IMR-90 (cell line): Measurements from ENCODE around the gene PSKH1. TPM values are rescaled to one million over a fixed set of nuclear protein-coding genes. Genes with fewer than 3 reads are reported as not detected.

Experiments
- ATAC-seq: fragments of 200-7000 bp; cut with Tn5 transposase; 2 replicates; pipeline ENCODE4 v1.9.1; 2020; ENCODE audit warnings: low read depth, mild to moderate bottlenecking, moderate library complexity
- BruUV-seq: library from RNA; stranded (reverse); fragments of 400-500 nt; replicated peaks from 2 replicates; lab custom pipeline; 2021; lab: Mats Ljungman, UMichigan
- CTCF ChIA-PET: fragments of 300-600 bp; formaldehyde crosslinking; extraction: SDS; loops from one replicate; lab custom pipeline; 2021; ENCODE audit warnings: antibody characterized with exemption; lab: Yijun Ruan, JAX
- POLR2A ChIA-PET: fragments of 300-600 bp; sonication (Branson Sonifier 250); formaldehyde crosslinking; loops from one replicate; lab custom pipeline; 2022; ENCODE audit warnings: antibody characterized with exemption; ENCODE audit not compliant: unreplicated experiment; lab: Charles Lee
- DNase-seq: peaks from one replicate; pipeline ENCODE4 v3.0.0; 2013
- H2AFZ ChIP-seq: replicated peaks from 2 replicates; pipeline ENCODE3; 2013; ENCODE audit warnings: low read length, mild to moderate bottlenecking; ENCODE audit not compliant: poor library complexity
- H2AK5ac ChIP-seq: 2 replicates; pipeline ENCODE4 v1.6.1; 2013; ENCODE audit warnings: low read depth, low read length, inconsistent platforms
- H2AK9ac ChIP-seq: replicated peaks from 2 replicates; pipeline ENCODE3; 2013; ENCODE audit warnings: mild to moderate bottlenecking, low read depth, low read length, moderate library complexity; ENCODE audit not compliant: poor library complexity
- H2BK120ac ChIP-seq: 2 replicates; pipeline ENCODE4 v1.6.1; 2013; ENCODE audit warnings: low read depth, low read length, inconsistent platforms
- H2BK15ac ChIP-seq: 3 replicates; pipeline ENCODE4 v1.6.1; 2013; ENCODE audit warnings: low read depth, low read length, inconsistent platforms
- H2BK20ac ChIP-seq: 2 replicates; pipeline ENCODE4 v1.6.1; 2013; ENCODE audit warnings: low read depth, mild to moderate bottlenecking, inconsistent platforms, low read length, moderate library complexity
- H2BK5ac ChIP-seq: 2 replicates; pipeline ENCODE4 v1.6.1; 2013; ENCODE audit warnings: mild to moderate bottlenecking, low read depth, low read length, inconsistent platforms; ENCODE audit not compliant: poor library complexity, severe bottlenecking
- H3K14ac ChIP-seq: replicated peaks from 2 replicates; pipeline ENCODE4 v1.6.1; 2013; ENCODE audit warnings: low read depth, low read length, inconsistent platforms
- H3K18ac ChIP-seq: 2 replicates; pipeline ENCODE4 v1.6.1; 2013; ENCODE audit warnings: low read depth, low read length, control low read depth
- H3K23ac ChIP-seq: 2 replicates; pipeline ENCODE4 v1.6.1; 2013; ENCODE audit warnings: low read depth, low read length, inconsistent platforms
- H3K27ac ChIP-seq: 2 replicates; pipeline ENCODE4 v1.5.1; 2013; ENCODE audit warnings: mild to moderate bottlenecking, control low read depth, low read length; ENCODE audit not compliant: insufficient read depth
- H3K27me3 ChIP-seq: 2 replicates; pipeline ENCODE4 v1.6.1; 2013; ENCODE audit warnings: low read length; ENCODE audit not compliant: control insufficient read depth, insufficient read depth
- H3K36me3 ChIP-seq: 2 replicates; pipeline ENCODE4 v1.6.1; 2013; ENCODE audit warnings: low read length, mixed read lengths; ENCODE audit not compliant: control insufficient read depth, insufficient read depth
- H3K4ac ChIP-seq: 2 replicates; pipeline ENCODE4 v1.6.1; 2013; ENCODE audit warnings: low read depth, low read length, inconsistent platforms
- H3K4me1 ChIP-seq: 2 replicates; pipeline ENCODE4 v1.6.1; 2013; ENCODE audit warnings: low read length, mixed read lengths; ENCODE audit not compliant: control insufficient read depth, insufficient read depth
- H3K4me2 ChIP-seq: 2 replicates; pipeline ENCODE4 v1.6.1; 2013; ENCODE audit warnings: low read depth, mild to moderate bottlenecking, control low read depth, low read length, moderate library complexity
- H3K4me3 ChIP-seq: 2 replicates; pipeline ENCODE4 v1.5.1; 2013; ENCODE audit warnings: low read depth, mild to moderate bottlenecking, control low read depth, low read length, moderate library complexity; ENCODE audit not compliant: insufficient read depth
- H3K56ac ChIP-seq: 2 replicates; pipeline ENCODE4 v1.6.1; 2013; ENCODE audit warnings: low read length, inconsistent platforms; ENCODE audit not compliant: insufficient read depth; ENCODE audit errors: extremely low read depth
- H3K79me1 ChIP-seq, 2 experiments: 2 replicates each; pipeline ENCODE4 v1.6.1; 2013; ENCODE audit warnings: low read length in 2 of 2, inconsistent platforms in 1 of 2, low read depth in 1 of 2
- H3K9ac ChIP-seq: 2 replicates; pipeline ENCODE4 v1.6.1; 2013; ENCODE audit warnings: low read depth, low read length, control low read depth
- H3K9me1 ChIP-seq: 2 replicates; pipeline ENCODE4 v1.6.1; 2013; ENCODE audit warnings: low read length, inconsistent platforms; ENCODE audit not compliant: insufficient read depth
- H3K9me3 ChIP-seq: 2 replicates; pipeline ENCODE4 v1.6.1; 2013; ENCODE audit warnings: low read length; ENCODE audit not compliant: control insufficient read depth, insufficient read depth
- H4K20me1 ChIP-seq: 2 replicates; pipeline ENCODE4 v1.6.1; 2013; ENCODE audit warnings: low read length, inconsistent platforms; ENCODE audit not compliant: insufficient read depth
- H4K5ac ChIP-seq: 2 replicates; pipeline ENCODE4 v1.6.1; 2013; ENCODE audit warnings: mild to moderate bottlenecking, low read depth, low read length, control low read depth
- H4K8ac ChIP-seq, 2 experiments: 2 replicates each; pipeline ENCODE4 v1.6.1; 2013; ENCODE audit warnings: low read depth in 2 of 2, low read length in 2 of 2, control low read depth in 1 of 2, inconsistent platforms in 1 of 2
- H4K91ac ChIP-seq: 2 replicates; pipeline ENCODE4 v1.6.1; 2013; ENCODE audit warnings: low read depth, low read length, inconsistent platforms; ENCODE audit not compliant: insufficient read depth
- BHLHE40 ChIP-seq: fragments of 150-350 bp; IDR thresholded peaks from 2 replicates; pipeline ENCODE4 v1.6.1; 2016; ENCODE audit warnings: mild to moderate bottlenecking, low read depth, low read length
- CHD1 ChIP-seq: IDR thresholded peaks from 2 replicates; pipeline ENCODE4 v1.6.1; 2012; ENCODE audit warnings: low read depth, low read length, improper control_type of control experiment
- ELK1 ChIP-seq: fragments of 150-350 bp; IDR thresholded peaks from 2 replicates; pipeline ENCODE4 v1.6.1; 2016; ENCODE audit warnings: low read depth, mild to moderate bottlenecking, low read length, moderate library complexity, borderline replicate concordance
- FOS ChIP-seq: fragments of 150-350 bp; IDR thresholded peaks from 2 replicates; pipeline ENCODE4 v1.6.1; 2016; ENCODE audit warnings: low read depth, low read length
- MAFK ChIP-seq: IDR thresholded peaks from 2 replicates; pipeline ENCODE4 v1.6.1; 2012; ENCODE audit warnings: low read depth, low read length, improper control_type of control experiment
- MXI1 ChIP-seq: IDR thresholded peaks from 2 replicates; pipeline ENCODE4 v1.6.1; 2012; ENCODE audit warnings: low read depth, mild to moderate bottlenecking, low read length, moderate library complexity, borderline replicate concordance
- NFE2L2 ChIP-seq: fragments of 150-350 bp; IDR thresholded peaks from 2 replicates; pipeline ENCODE4 v1.6.1; 2016; ENCODE audit warnings: low read depth, mild to moderate bottlenecking, low read length
- POLR2A ChIP-seq: IDR thresholded peaks from 2 replicates; pipeline ENCODE4 v1.6.1; 2012; ENCODE audit warnings: mild to moderate bottlenecking, low read depth, low read length
- RAD21 ChIP-seq: IDR thresholded peaks from 2 replicates; pipeline ENCODE4 v1.6.1; 2012; ENCODE audit warnings: low read length, improper control_type of control experiment
- RCOR1 ChIP-seq: IDR thresholded peaks from 2 replicates; pipeline ENCODE4 v1.6.1; 2012; ENCODE audit warnings: mild to moderate bottlenecking, low read length, improper control_type of control experiment; ENCODE audit not compliant: insufficient replicate concordance
- SMC3 ChIP-seq: fragments of 150-350 bp; IDR thresholded peaks from 2 replicates; pipeline ENCODE4 v1.6.1; 2016; ENCODE audit warnings: low read depth, mild to moderate bottlenecking, antibody characterized with exemption, low read length, moderate library complexity
- USF2 ChIP-seq: fragments of 150-350 bp; IDR thresholded peaks from 2 replicates; pipeline ENCODE4 v1.6.1; 2017; ENCODE audit warnings: mild to moderate bottlenecking, antibody characterized with exemption, low read length, low read depth
- WGBS, 2 experiments: methylation state at CpG; one replicate each; pipeline versions ENCODE4 v1.1.5 to v1.1.7; 2013; ENCODE audit warnings: missing lambda C conversion rate in 2 of 2; ENCODE audit not compliant: insufficient read length in 1 of 2; ENCODE audit errors: extremely low coverage in 2 of 2; 5-methylcytosine and 5-hydroxymethylcytosine counted together
- dilution Hi-C: fragments of 300-500 bp; cut with HindIII; formaldehyde crosslinking; loops from one replicate; pipeline ENCODE4 v1.14.3; 2018; ENCODE audit warnings: low sequenced_read_pairs; ENCODE audit not compliant: unreplicated experiment
- in situ Hi-C: fragments of 300-500 bp; cut with MboI; formaldehyde crosslinking; loops from 3 replicates; pipeline ENCODE4 v1.14.3; 2019; ENCODE audit warnings: low sequenced_read_pairs, inconsistent platforms, mixed read lengths
- intact Hi-C: fragments of 100-400 bp; cut with micrococcal nuclease; formaldehyde crosslinking; loops from 2 replicates; pipeline ENCODE4 v1.10.0; 2022
- polyA plus RNA-seq, 3 experiments: library from polyadenylated mRNA; depleted of rRNA; stranded (reverse); fragments of >200 nt; gene quantifications; 2 replicates each; pipeline ENCODE4 v1.2.3, GENCODE V29; 2012; ENCODE audit warnings: low replicate concordance in 1 of 3
- total RNA-seq: library from RNA; depleted of rRNA; stranded (reverse); fragments of >200 nt; gene quantifications from 2 replicates; pipeline ENCODE4 v1.2.3, GENCODE V29; 2012
- TF ChIP-seq, protein P1 (sequence below): conservative IDR thresholded peaks from 2 replicates; pipeline ENCODE4 v1.5.1; 2012; ENCODE audit warnings: mild to moderate bottlenecking, low read depth, low read length, improper control_type of control experiment

PSKH1 gene
- total and polyA plus RNA-seq, 2 of the 4 experiments (the other 2 are of a cell fraction) = 11.5 to 26.7 TPM

DNA sequence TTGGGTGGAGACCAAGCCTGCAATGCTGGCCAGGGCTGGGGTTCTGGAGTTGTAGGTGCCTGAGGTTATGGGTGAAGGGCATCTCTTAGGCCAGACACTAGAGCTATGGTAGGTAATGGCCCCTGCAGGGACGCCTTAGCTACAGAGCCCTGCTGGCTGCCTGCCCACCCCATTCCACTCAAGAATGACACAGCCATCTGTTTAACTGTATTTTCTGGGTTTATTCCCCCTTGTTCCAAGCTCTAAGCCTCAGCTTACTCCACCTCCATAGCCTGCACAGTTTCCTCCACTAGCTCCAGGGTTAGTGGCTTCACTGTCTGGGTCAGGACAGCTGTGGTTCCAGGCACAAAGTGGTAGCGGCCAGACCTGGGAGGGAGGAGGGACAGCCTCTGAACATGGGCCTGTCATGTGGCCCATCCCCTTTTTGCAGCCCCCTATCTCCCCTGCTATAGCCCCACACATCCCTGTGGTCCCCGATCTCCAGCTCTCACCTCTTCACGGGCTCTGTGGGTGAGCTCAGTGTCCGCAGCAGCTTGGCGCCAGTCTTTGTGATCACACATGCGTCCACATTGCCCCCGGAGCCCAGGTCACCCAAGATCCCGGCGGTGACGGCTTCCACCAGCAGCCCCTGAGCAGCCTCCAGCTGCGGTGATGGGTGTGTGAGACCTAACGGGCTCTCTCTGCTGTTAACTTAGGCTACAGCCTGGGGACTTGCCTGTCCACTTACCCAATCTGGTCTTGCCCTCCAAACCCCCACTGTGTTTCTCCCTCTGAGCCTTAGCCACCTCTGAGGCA lies 41.4 kb downstream of the PSKH1 start:
- Histone ChIP-seq H3K23ac (peak overlapping the region; percentile 72), H3K4me3 (peak overlapping the region; percentile 94), H4K5ac (0 out of 2 replicates have a peak overlapping the region, but pooled peaks have one; percentile 83), H4K20me1 (peaks cover 4% of the 10 kb centered on the region), H2AK9ac (peak overlapping the region; percentile 99), H3K56ac (no peak overlapping the region; the same call in 1 of the 2 replicates), H2BK120ac (no peak overlapping the region), H3K36me3 (peaks cover 15% of the 10 kb centered on the region), H2BK20ac (no peak overlapping the region), H2BK5ac (no peak overlapping the region), H3K27me3 (no peaks in the 10 kb centered on the region), H3K27ac (no peak overlapping the region; the same call in 1 of the 2 replicates), H2AK5ac (peak overlapping the region; percentile 38), H3K9me3 (no peaks in the 10 kb centered on the region), H4K8ac (peak overlapping the region; percentile 89 to 97; a peak in 2 of 4 replicates), H3K18ac (no peak overlapping the region), H3K4me1 (peaks cover 11% of the 10 kb centered on the region), H3K4me2 (peak overlapping the region; percentile 94), H3K9me1 (peaks cover 12% of the 10 kb centered on the region), H2BK15ac (no peak overlapping the region), H3K14ac (peak overlapping the region; percentile 43; the same call in 1 of the 2 replicates), H4K91ac (no peak overlapping the region; the same call in 1 of the 2 replicates), H3K9ac (peak overlapping the region; percentile 64), H3K4ac (0 out of 2 replicates have a peak overlapping the region, but pooled peaks have one; percentile 7), H3K79me1 (peaks cover 9 to 41% of the 10 kb centered on the region in 2 experiments; a peak in 3 of 4 replicates), H2AFZ (peak overlapping the region; percentile 99)
- in situ Hi-C loops (loop anchor here (25.0 kb wide), 1 partner anchor 397 kb away; the partner anchor contains the start of gene RIPOR1), intact Hi-C loops (loop anchor here (1.0 to 5.0 kb wide), 2 partner anchors 106 to 372 kb away; partner anchors contain the start of gene CTCF), dilution Hi-C loops (no loop called here)
- ATAC-seq = peak; percentile 0; the same call in 1 of the 2 replicates
- ChIA-PET CTCF (interaction anchor here (0.6 to 3.0 kb wide), 3 partner anchors 79 to 212 kb away, joined by 3 to 16 read pairs (median 4); no protein-coding TSS in a partner anchor), POLR2A (interaction anchor here (0.5 kb wide), 1 partner anchor 132 kb away, joined by 3 read pairs; no protein-coding TSS in a partner anchor)
- BruUV-seq = no TSS peak
- WGBS, 2 experiments = 33% methylated on average over 3 of the region's 13 CpGs; no CpG with 5 or more reads in 1 of the 2 experiments
- no peak for DNase-seq
- TF ChIP-seq BHLHE40 (no peak), NFE2L2 (no peak), ELK1 (no peak), FOS (no peak), MXI1 (no peak), RAD21 (no peak), SMC3 (no peak), MAFK (no peak), CHD1 (no peak), USF2 (no peak), POLR2A (no peak), RCOR1 (no peak)
- TF ChIP-seq, protein P1, sequence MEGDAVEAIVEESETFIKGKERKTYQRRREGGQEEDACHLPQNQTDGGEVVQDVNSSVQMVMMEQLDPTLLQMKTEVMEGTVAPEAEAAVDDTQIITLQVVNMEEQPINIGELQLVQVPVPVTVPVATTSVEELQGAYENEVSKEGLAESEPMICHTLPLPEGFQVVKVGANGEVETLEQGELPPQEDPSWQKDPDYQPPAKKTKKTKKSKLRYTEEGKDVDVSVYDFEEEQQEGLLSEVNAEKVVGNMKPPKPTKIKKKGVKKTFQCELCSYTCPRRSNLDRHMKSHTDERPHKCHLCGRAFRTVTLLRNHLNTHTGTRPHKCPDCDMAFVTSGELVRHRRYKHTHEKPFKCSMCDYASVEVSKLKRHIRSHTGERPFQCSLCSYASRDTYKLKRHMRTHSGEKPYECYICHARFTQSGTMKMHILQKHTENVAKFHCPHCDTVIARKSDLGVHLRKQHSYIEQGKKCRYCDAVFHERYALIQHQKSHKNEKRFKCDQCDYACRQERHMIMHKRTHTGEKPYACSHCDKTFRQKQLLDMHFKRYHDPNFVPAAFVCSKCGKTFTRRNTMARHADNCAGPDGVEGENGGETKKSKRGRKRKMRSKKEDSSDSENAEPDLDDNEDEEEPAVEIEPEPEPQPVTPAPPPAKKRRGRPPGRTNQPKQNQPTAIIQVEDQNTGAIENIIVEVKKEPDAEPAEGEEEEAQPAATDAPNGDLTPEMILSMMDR = no peak
